Activated T-helper 1 cell treated with Interleukin-2 at 50 U/mL for 16 hours (primary cell): ENCODE results near the gene CYFIP2.

Source experiments
- DNase-seq: peaks from one replicate; pipeline ENCODE4 v3.0.0-alpha.2; 2020; ENCODE audit warnings: low read depth

CYFIP2 gene

GRCh38 chr5:157258450-157258849 is 7.5 kb upstream of the CYFIP2 start:
- no peak for DNase-seq

DNA sequence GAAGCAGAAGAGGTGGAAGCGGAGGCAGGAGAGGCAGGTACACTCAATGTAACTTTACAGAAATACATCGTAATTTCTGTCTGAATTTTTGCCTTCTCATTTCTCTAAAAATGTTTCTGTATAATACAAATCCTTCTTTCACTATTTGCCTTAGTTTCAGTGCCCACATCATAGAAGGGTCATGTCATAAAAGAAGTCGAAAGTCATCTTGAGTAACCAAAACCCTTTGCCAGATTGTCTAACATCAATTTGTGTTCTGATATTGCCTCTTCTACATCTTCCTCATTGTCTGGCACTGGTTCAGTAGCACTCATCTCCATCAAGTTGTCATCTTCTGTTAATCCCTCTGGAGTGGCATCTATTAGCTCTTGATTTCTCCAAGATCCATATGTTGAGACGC is 6.2 kb upstream of the CYFIP2 start:
- DNase-seq: no peak

- no peak for DNase-seq
Observed at GRCh38 chr5:157263496-157264090, 2.3 kb upstream of the CYFIP2 start.

GRCh38 chr5:157266286-157267007 is 524 bp downstream of the CYFIP2 start:
- DNase-seq: peak; percentile 27

- no peak for DNase-seq
Observed at GRCh38 chr5:157267025-157267424, 1.1 kb downstream of the CYFIP2 start.

GRCh38 chr5:157267761-157268480 is 2.0 kb downstream of the CYFIP2 start:
- no peak for DNase-seq

GRCh38 chr5:157269165-157269671 is 3.3 kb downstream of the CYFIP2 start:
- no peak for DNase-seq

- DNase-seq: no peak
Observed at GRCh38 chr5:157269761-157270272, 3.9 kb downstream of the CYFIP2 start.

GRCh38 chr5:157270771-157271170 is 4.8 kb downstream of the CYFIP2 start:
- no peak for DNase-seq

DNA sequence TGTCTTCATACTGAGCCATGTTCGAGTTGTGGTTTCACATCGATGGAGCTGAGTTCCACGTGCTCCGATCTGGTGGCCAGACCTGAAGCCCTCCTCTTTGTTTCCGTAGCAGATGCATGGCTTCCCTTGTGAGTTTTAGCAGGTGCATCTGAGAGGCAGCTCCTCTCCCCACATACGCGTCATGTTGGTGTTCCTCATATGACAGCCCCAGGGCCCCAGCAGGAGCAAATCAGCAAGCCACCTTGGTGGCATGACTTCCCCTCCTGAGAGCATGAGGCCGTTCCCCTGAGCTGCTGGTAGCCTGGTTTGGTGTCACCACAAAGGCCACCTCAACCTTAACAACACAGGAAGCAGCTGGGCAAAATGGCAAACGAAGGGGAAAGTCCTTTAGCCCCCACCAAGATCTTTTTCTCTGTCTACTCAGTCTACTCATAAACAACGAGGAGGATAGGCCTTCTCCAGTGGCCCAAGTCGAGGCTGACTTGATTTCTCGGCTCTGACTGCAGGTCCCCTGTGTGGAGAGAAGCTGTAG is 5.9 kb downstream of the CYFIP2 start:
- DNase-seq: peak; percentile 75

DNA sequence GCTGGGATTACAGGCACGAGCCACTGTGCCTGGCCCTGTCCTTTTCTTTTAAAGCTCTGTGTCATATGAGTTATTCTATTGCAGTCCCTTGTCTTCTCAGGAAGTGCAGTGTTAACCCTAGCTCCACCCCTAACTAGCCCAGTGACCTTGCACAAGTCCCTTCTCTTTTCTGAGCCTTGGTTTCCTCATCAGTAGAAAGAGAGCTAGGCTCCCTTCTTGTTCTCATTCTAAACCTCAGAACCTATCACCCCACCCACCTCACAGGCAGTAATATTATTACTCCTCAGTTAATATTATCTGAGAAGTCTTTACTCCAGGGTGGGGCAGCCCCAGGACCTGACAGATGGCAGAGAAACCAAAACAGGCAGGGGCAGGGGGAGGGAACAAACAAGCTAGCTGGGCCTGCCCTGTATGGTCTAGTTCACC is 7.2 kb downstream of the CYFIP2 start:
- no peak for DNase-seq

DNA sequence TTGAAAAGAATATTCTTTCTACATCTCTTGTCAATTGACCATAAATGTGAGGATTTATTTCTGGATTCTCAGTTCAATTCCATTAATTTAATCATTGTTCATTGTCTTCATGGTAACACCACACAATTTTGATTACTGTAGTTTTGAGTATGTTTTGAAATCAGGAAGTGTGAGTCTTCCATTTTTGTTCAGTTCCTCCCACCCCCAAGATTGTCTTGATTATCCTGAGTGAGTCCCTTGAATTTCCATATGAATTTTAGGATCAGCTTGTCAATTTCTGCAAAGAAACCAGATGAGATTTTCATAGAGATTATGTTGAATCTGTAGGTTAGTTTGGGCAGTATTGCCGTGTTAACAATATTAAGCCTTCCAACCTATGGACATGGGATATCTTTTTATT is 9.5 kb downstream of the CYFIP2 start:
- no peak for DNase-seq

- DNase-seq: no peak
Observed at GRCh38 chr5:157278319-157279037, 12.6 kb downstream of the CYFIP2 start.

DNA sequence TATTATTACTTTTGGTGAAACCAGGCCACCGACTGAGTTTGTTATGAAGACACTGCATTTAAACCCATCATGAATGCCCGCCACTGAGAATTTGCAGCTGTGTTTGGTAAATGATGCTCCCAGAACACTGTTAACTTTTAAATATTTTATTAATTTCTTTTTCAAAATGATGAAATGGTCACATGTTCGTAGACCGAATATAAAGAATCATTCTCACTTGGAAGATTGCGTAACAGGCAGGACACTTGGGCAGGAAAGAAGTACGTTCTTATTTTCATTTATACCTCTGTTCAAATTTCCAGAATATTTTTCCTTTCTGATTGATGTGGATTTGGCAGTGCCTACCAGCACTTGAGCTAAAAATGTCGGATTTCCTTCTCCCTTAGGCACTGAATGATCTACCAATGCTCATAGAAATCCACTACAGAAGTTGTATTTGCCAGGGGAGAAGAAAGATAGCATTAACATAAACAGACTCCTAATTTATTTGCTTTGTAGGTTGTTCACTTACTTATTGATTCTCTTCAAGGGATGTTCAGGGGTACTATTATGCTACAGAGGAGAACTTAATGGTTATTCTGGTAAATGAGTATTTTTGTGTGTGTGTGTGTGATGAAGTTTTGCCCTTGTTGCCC is 13.8 kb downstream of the CYFIP2 start:
- DNase-seq: no peak

DNA sequence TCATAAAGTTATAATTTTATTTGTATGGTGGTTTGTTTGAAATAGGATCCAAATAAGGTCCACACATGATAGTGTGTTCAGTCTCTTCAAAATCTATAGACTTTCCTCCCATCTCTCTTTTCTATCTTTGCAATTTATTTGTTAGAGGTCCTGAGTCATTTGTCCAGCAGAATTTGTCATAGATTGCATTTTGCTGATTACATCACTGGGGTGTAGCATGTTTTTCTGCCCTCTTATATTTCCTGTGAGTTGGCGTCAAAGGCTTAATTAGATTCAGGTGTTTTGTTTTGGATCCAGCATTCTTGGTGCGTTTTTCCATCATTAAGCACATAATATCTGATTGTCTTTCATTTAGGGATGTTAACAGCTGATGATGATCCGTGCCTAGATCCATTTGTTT is 15.0 kb downstream of the CYFIP2 start:
- DNase-seq: no peak

- no peak for DNase-seq
Observed at GRCh38 chr5:157282150-157282549, 16.2 kb downstream of the CYFIP2 start.

GRCh38 chr5:157283434-157283833 is 17.5 kb downstream of the CYFIP2 start:
- DNase-seq: no peak

GRCh38 chr5:157284458-157285212 is 18.7 kb downstream of the CYFIP2 start:
- DNase-seq: no peak

DNA sequence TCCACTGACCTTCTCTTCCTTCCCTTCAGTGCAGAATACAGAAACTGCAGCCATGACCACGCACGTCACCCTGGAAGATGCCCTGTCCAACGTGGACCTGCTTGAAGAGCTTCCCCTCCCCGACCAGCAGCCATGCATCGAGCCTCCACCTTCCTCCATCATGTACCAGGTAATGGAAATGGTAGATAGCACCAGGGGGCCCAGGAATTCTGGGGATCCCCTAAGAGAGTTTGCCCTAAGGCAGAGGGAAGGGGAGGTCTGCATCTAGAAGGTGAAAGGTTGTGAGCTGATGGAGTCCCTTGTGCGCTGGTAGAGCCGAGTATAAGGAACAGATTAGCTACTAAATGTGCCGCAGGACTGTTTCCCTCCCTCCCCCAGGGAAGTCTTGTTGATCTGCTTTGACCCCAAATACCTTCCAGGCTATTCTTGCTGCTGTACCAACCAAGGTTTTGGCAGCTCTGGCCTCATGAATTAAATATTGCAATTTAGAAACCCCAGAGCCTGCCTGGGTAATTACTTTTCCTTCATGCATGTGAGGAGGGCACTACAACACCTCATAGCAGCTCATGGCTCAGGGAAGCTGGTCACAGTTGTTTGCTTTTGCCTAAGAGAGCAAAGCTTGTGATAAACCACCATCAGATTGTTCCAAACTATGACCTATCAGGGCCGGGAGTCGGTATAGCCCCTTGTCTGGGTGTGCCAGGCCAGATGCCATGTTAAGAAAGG is 19.6 kb downstream of the CYFIP2 start:
- DNase-seq: no peak

DNA sequence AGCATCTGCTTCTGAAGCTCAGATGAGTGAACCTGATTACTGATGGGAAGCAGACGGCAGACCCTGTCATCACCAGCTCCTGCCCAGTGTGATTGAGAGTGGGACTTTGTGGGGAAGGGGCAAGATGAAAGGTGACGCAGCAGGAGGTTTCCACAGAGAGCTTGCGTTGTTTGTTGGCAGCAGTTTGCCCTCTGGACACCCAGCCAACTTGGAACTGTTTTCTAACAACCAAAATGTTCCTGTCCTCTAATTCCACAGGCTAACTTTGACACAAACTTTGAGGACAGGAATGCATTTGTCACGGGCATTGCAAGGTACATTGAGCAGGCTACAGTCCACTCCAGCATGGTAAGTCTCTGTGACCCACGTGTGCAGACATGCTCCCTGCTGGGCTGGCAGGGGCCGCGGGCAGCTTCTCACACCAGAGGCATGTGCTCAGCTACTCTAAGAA is 20.9 kb downstream of the CYFIP2 start:
- DNase-seq: no peak
